HG03139 (cell line): ENCODE measurements around the gene PDCD1.

Source experiments
- ATAC-seq: cut with Tn5 transposase; IDR thresholded peaks from one replicate; pipeline ENCODE4 v1.9.1; 2021; ENCODE audit not compliant: unreplicated experiment

Gene PDCD1

DNA sequence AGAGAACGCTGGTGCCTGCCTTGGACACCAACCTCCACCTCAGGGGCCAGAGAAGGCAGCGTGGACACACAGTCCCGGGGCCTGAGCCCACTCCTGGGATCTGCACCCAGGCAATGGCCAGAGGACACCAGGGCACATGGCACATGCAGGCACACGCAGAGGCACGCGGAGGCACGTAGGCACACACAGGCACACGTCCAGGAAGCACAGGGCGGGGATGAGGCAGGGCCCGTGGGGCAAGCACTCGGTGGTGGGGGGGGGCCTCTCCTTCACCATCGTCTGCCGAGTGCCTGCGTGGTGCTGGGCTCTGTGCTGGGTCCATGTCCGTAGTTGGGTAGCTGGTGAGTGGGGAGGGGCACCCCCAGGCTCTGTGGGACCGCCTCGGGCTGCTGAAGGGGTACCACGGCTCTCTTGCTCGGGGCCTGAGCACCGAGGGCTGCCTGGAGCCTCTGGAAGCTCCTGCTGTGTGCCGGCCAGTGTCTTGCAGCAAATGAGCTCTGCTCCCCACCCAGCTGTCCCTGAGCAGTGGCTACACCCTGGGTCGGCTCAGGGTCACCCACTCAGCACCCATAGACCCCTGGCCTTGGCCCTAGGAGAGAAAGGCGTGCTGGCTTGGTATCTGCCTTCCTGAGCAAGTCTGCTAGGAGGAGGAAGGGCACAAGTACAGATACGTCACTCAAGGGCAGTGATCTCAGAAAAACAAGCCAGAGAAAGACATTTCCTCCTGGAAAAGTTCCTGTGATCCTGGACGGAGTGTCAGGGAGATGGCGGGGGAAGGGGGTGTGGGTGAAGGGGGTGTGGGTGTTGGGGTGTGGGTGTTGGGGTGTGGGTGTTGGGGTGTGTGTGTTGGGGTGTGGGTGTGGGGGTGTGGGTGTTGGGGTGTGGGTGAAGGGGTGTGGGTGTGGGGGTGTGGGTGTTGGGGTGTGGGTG, 37.3 kb upstream of the PDCD1 start:
- no peak for ATAC-seq

GRCh38 chr2:241895427-241895711, 36.7 kb upstream of the PDCD1 start:
- ATAC-seq = no peak

DNA sequence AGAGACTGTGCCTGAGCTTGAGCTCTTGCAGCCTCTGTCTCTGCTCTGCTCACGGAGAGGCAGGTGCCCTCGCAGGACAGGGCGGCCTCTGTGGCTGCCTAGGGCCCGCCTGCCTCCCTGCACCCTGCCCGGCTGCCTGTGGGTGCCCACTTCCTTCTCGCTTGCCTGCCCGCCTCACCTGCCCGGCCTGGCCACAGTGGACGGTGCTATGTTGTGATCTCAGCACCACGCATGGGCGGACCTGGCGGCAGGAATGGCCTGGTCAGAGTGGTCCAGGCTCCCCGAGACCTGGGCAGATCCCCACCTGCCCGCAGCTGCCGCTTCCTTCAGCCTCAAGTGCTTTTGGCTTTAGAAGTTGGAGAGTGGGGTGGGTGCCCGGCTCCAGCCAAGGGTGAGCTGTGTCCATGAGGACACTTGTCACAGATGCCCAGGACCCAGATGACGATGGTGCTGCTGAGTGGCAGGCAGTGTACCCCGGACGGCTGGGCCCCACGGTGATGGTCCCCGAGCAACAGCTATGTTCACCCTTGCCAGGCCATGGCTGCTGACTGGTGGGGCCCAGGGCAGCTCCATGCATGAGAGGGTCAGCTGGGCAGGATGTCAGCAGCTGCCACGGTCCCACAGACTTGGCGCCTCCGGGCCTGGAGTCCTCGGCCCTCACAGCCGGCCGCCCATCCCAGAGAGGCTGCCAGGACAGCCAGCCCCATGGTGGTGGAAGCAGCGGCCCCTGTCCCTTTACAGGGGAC, 36.2 kb upstream of the PDCD1 start:
- ATAC-seq = no peak

DNA sequence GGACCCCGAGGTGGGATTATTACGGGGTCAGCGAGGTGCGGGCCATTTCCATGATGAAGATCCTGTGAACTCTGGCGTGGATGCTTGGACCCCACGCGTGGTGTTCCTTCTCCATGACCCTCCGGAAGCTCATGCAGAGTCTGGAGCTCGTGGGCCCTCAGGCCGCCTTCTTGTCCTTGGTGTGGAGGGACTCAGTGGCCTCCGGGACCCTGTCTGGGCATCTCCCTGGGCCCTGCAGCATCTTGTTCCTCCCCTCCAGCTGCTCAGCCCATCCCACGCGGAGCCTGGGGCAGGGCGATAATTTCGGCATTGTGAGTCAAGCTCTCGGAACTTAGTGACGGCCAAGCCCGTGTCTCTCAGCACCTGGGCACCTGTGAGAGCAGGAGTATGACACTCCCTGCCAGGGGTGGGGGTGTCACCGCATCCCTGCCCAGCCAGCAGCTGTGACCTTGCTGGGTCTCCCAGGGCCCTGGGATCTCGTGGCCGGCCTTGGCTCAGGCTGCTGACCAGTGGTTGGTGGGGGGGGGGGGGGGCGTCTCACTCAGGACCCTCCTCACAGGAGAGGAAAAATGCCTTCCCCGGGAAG, 35.5 kb upstream of the PDCD1 start:
- no peak for ATAC-seq

DNA sequence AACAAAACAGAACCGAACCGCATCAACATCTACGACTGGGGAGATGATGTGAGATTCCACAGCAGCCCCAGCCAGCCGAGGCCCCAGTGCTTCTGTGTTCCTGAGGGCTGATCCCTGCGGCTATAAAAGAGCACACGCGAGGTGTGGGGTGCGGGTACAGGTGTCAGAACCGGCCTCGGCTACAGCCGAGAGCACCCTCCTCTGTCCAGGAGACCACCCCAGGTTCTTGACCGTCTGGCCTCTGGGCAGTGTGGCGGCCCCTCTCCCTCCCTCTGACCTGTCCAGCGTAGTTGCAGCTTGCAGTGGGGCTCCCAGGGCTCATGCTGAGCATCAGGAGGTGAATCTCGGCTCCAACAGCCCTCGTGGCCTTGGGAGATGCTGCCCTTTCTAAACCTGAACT, 34.6 kb upstream of the PDCD1 start:
- ATAC-seq = no peak

DNA sequence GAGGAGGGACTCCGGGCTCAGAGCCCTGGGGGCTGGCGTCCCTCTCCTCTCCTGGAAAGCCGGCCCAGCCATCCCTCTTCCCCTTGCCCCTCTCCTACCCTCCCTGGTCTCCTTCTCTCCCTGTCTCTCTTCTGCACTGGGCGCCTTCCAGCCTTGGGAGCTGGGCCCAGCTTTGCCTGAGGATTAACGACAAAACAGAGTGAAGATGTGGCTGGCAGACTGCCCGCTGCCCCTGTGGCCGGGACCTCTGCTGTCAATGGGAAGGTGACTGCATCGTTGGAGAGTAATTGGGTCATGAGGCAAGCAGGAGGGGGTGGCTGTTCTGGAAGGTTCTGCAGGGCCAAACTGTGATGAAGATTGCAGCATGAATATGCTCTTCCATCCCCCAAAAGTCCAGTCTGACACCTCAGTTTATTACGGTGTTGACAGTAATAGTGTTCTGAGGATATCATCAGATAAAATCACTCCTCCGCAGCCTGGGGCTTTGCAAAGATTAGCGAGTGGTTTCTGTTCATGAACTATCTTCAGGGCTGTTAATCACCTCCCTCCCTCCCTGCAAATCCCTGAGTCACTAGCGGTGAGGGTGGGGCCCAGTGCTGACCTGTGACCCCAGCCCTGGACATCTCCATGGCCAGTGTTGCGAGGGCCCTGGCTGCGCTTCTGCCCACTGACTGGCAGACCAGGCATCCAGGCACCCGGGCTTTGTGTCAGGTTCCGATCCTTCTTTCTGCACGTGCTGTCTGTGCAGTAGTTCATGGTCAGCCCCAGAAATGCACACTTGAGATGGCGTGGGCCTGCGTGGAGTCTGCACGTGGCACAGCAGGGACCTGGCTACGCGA, 33.8 kb upstream of the PDCD1 start:
- no peak for ATAC-seq

DNA sequence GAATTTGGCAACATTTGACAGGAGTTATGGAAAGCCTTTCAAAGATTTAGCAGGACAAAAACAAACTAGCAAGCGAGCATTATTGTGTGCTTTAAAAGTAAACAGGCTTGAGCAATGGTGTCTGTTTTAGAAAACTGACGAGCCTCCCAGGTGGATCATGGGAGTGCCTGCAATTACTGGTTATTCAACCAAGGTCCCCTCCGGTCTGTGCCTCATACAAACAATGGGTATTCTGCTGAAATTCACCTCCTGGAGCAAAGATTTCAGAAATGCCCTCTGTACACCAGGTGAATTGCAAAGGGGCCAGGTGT, 33.2 kb upstream of the PDCD1 start:
- ATAC-seq = no peak

DNA sequence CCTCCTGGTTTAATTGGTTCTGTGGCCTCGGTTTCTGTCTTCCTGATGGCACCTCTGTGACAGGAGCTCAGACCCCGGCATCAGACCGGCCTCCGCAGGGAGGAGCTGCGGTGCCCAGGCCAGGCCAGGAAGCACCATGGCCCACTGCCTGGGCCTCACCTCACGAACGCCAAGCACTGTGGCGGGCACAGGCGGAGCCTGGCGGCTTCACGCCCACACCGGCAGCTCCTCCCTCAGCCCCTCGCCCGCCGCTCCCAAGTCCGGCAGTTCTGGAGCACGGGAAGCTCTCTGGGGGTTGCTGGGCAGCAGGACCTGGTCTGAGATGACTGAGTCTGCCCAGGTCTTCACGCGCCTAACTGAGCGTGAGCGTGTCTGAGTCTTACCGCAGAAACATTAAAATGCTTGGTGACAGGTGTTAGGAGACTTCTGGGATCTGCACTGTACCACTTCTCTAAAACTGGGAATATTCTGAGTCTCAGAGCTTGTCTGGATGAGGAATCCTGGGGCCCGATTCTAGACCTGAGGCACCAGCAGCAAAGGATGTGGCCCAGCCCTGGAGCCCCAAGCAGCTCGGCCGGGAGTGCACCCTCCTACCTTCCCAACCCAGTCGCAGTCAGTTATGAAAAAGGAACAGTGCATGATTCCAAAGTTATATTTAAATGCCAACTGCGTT, 32.8 kb upstream of the PDCD1 start:
- ATAC-seq = no peak

GRCh38 chr2:241890524-241891235, 32.0 kb upstream of the PDCD1 start:
- ATAC-seq = no peak

DNA sequence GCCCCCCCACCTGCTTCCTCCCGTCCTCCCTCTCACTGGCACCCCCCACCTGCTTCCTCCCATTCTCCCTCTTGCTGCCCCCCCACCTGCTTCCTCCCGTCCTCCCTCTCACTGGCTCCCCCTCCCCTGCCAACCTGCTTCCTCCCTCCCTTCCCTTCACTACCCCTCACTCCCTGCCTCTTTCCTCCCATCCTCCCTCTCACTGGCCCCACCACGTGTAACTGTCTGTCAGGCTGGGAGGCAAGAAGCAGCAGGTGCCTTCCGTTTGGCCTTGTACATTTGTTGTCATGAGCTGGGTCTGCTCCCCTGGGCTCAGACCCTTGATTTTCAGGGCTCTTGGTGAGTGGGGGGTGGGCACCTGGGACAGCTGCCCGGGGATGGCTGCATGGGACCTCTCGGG, 29.9 kb upstream of the PDCD1 start:
- no peak for ATAC-seq

GRCh38 chr2:241887806-241888522, 29.3 kb upstream of the PDCD1 start:
- no peak for ATAC-seq

- ATAC-seq = no peak
Measured at GRCh38 chr2:241886840-241887447, 28.2 kb upstream of the PDCD1 start.

- no peak for ATAC-seq
Measured at GRCh38 chr2:241885946-241886643, 27.4 kb upstream of the PDCD1 start.

DNA sequence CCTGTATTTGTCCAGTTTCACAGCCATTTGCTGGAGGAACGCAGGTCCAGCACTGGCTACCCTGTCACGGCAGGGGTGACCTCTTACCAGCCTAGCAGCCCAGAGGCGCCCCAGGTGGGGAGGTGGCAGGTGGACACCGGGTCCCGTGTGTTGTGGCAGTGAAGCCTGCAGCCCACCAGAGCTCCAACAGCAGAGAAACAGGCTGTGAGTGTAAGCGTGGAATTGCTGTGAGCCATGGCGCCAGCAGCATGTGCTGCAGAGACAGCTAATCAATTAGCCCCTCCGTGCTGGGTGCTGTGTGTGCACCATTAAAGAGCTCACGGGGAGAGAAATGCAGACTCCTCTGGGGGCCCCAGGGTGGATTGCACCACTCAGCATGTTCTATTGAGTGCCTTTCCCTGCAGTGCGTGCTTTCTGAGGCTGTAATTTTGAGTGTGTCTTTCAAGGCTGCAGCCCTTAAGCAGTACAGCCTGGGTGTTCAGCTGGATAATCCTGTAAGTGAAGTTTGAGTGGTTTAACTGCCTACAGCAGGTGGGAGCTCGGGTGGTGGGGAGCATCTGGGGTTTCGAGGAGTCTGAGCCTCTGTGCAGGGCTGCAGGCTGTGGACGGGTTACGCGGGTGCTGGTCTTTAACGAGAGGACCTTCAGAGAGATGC, 26.7 kb upstream of the PDCD1 start:
- ATAC-seq = no peak

DNA sequence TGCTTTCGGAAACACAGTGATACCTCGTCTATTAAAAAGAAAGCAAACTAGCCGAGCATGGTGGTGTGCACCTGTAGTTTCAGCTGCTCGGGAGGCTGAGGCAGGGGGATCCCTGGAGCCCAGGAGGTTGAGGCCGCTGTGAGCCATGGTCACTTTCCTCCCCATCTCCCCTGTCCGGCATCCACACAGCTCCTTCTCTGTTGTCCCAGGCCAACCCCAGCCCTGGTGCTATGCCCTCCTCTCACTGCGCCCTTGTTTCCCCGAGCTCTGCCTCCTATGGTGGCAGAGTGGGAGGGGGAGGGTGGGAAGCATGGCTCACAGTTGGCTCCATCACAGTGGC, 26.2 kb upstream of the PDCD1 start:
- ATAC-seq = no peak

DNA sequence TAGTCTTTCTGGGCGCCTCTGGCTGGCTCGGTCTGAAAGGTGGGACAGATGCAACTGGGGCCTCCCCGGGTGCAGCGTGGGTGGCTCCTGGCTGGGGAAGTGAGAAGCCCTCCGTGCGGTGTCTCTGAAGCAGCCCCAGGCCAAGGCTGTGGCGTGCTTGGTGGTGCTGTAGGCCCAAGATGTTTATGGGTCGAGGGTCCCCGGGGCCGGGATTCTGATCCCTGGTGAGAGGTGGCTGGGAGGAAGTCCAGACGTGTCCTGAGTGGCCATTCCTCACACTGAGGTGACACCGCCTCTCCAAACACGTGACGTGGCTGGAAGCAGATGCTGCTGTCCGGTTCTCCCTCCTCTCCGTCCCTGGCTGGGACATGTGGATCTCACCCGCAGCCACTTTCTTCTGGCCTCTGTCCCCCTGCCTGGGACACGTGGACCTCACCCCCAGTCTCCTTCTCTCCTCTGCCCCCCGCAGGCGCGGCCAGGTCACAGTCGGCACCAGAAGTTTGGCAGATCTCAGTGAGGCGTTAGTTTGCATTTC, 23.5 kb upstream of the PDCD1 start:
- peak; percentile 41 for ATAC-seq

DNA sequence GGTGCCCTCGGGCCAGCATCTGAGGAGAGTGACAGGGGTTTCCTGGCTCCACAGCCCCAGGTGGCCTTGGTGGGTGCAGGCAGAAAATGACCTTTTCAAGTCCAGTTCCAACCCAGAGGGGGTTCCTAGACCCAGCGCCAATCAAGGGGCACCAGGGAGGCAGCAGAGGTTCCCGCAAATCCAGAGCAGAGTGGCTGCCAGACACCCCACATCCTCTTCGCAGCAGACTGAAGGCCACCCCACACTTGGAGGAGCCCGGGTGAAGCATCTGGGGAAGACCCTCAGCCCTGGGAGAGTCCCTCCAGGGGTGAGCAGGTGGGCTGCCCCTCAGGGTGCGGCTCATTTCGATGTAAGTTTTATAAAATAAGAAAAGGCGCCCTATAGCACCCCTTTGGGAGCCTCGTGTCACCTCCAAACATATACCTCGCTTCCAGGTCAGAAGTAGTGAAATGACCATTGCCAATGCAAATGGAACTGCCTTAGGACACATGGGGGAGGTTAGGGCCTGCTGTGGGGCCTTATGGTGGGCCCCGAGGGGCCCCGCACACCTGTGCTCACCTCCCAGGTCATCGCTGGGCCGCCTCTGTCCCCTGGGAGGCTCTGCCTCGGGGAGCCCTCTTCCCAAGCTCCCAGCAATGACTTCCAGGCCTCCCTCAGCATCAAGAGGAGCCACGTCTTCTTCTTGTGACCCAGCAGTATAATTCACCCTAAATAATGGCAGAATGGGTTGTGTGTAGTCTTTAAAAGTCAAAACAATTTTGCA, 21.8 kb upstream of the PDCD1 start:
- no peak for ATAC-seq
